GM18909 (cell line): Measurements from ENCODE around the gene STK38.
A peak's percentile ranks its signal among the peaks of the same experiment; 100 is the strongest.
"Not testable (repeated sequence)": the region's sequence is repeated elsewhere in the genome, so short reads cannot be mapped to it uniquely, and the experiment has no call there.

Experiments
- ATAC-seq: cut with Tn5 transposase; IDR thresholded peaks from one replicate; pipeline ENCODE4 v1.9.1; 2021; ENCODE audit warnings: mild to moderate bottlenecking; ENCODE audit not compliant: unreplicated experiment, poor library complexity

Gene STK38

GRCh38 chr6:36546920-36547645, at the start of gene STK38:
STK38 (minus strand) TSS chr6:36547479; CDS start chr6:36540202, 7,277 bp downstream.
- peak; percentile 77 for ATAC-seq

GRCh38 chr6:36596356-36596755, 49.1 kb upstream of the STK38 start:
- ATAC-seq: no peak

GRCh38 chr6:36594816-36595643, 47.8 kb upstream of the STK38 start:
- ATAC-seq: no peak

- peak; percentile 90 for ATAC-seq
Observed at GRCh38 chr6:36594029-36594815, 46.9 kb upstream of the STK38 start, which contains the start of gene SRSF3. SRSF3 (plus strand) TSS chr6:36594362; CDS start chr6:36596763, 2,401 bp downstream.

GRCh38 chr6:36593569-36594028, 46.3 kb upstream of the STK38 start:
- ATAC-seq: peak; percentile 11

- peak; percentile 42 for ATAC-seq
Observed at GRCh38 chr6:36592221-36592655, 45.0 kb upstream of the STK38 start.

- ATAC-seq: no peak
Observed at GRCh38 chr6:36590237-36590636, 43.0 kb upstream of the STK38 start.

GRCh38 chr6:36589025-36589400, 41.7 kb upstream of the STK38 start:
- ATAC-seq: not testable (repeated sequence)

- ATAC-seq: no peak
Observed at GRCh38 chr6:36586606-36587005, 39.3 kb upstream of the STK38 start.

- no peak for ATAC-seq
Observed at GRCh38 chr6:36581716-36582115, 34.4 kb upstream of the STK38 start.

- no peak for ATAC-seq
Observed at GRCh38 chr6:36580184-36580526, 32.9 kb upstream of the STK38 start.

- ATAC-seq: no peak
Observed at GRCh38 chr6:36578431-36578830, 31.2 kb upstream of the STK38 start.

GRCh38 chr6:36578030-36578429, 30.8 kb upstream of the STK38 start:
- no peak for ATAC-seq

GRCh38 chr6:36577301-36577700, 30.0 kb upstream of the STK38 start:
- no peak for ATAC-seq

GRCh38 chr6:36576578-36576977, 29.3 kb upstream of the STK38 start:
- no peak for ATAC-seq

- ATAC-seq: no peak
Observed at GRCh38 chr6:36574679-36575078, 27.4 kb upstream of the STK38 start.

- not testable (repeated sequence) for ATAC-seq
Observed at GRCh38 chr6:36572353-36573311, 25.4 kb upstream of the STK38 start.

GRCh38 chr6:36571122-36572043, 24.1 kb upstream of the STK38 start:
- no peak for ATAC-seq
